Cortex of kidney (tissue), 1 donor: Measurements from ENCODE around the gene CACNA1H.

Source experiments
- DNase-seq: peaks from one replicate; lab custom pipeline; 2025; lab: John Stamatoyannopoulos, UW

The CACNA1H gene

GRCh38 chr16:1152651-1153259 is at the start of gene CACNA1H:
CACNA1H (plus strand) TSS chr16:1153106; CDS start chr16:1153738, 632 bp downstream.
- no peak for DNase-seq

GRCh38 chr16:1103636-1103980 is 49.3 kb upstream of the CACNA1H start:
- no peak for DNase-seq

- no peak for DNase-seq
Measured at GRCh38 chr16:1105888-1106620, 46.9 kb upstream of the CACNA1H start.

- no peak for DNase-seq
Measured at GRCh38 chr16:1106659-1107058, 46.2 kb upstream of the CACNA1H start.

DNA sequence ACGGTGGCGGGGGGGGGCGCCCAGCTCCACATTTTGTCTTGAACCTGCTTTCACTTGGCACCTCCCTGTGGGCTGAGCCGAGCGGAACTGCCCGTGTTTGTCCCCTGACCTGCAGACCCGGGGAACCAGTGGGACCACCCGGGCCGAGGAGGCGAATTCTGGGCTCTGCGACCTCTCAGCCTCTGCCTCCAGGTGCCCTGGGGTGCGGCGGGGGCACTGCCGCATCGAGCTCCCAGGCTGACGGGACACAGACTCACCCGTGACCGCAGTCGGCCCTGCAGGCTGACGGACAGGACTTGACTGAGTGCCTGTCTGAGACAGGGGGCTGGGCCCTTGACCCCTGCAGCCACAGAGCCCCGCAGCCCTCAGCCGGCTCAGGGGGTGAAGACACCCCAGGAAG is 45.8 kb upstream of the CACNA1H start:
- no peak for DNase-seq

DNA sequence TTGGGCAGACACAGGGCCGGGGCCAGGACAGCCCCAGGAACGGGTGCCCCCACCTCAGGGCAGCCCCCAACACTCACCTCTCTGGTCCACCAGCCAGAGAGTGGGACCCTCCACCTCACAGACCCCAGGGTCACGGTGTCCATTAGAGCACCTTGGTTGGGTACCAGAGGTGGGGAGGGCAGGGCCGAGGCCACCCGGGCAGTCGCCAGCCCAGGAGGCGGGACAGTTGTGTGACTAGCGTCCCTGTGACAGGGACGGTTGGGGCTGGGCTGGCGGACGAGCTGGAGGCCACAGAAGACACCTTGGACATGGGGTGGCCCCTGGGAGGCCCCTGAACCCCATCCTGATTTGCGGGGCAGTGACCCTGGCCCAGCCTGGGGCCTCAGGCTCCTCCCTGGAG is 45.2 kb upstream of the CACNA1H start:
- no peak for DNase-seq

DNA sequence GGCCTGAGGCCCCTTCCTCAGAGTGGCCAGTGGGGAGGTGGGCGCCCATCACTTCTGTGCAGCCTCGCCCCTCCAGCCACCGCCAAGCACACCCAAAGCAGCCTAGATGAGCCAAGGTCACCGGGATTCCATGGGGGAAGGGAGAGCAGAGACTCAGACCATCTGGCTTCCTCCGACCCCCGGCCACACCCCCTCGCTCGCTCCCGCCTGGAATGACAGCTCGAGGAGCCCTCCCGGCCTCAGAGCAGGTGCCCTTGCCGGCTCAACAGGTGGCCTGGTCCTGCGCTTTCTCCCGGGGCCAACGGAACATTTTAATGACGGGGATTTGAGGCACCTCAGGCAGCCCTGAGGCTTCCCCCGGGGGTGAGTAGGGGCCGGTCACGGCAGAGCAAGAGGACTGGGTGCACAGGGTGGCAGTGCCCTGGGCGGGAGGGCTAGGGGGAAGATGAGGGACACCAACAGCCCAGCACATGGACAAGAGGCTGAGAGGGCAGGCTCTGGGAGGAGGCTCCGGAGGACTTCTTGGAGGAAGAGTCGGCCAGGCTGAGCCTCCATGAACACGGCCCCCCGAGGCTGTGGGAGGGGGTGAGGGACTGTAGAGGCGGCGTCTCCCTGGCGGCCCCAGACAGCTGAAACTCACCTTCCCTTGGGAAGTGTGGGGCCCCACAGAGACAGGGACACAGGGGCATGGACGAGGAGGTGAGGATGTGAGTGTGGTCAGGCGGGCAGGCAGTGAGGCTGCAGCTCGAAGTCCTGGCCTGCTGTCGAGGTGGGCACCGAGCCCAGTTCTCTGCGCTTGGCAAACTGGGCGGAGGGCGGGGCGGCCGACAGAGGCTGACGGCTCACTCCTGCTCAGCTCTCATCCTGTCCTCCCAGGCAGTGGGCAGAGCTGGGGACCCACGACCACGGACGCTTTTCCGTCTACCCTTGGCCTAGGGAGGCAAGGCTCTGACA is 44.3 kb upstream of the CACNA1H start:
- no peak for DNase-seq

GRCh38 chr16:1109648-1110047 is 43.3 kb upstream of the CACNA1H start:
- DNase-seq: no peak

GRCh38 chr16:1112506-1113184 is 40.3 kb upstream of the CACNA1H start:
- DNase-seq: no peak

DNA sequence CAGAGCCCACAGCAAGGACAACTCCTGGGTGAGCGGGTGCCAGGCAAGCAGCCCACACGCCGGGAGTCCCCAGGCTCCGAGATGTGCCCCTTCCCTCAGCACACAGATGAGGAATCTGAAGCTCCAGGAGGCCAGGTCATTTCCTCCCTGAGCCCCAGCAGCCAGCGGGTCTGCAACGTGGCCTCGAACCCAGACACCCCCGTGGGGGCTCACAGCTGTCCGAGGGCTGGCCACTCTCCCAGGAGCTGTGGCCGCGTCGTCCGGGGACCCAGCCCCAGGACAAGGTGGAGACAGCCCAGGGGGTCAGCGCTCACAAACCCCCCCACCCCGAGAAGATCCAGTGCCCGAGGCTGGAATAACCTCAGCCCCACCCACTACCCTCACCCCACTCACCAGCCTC is 39.4 kb upstream of the CACNA1H start:
- DNase-seq: no peak

DNA sequence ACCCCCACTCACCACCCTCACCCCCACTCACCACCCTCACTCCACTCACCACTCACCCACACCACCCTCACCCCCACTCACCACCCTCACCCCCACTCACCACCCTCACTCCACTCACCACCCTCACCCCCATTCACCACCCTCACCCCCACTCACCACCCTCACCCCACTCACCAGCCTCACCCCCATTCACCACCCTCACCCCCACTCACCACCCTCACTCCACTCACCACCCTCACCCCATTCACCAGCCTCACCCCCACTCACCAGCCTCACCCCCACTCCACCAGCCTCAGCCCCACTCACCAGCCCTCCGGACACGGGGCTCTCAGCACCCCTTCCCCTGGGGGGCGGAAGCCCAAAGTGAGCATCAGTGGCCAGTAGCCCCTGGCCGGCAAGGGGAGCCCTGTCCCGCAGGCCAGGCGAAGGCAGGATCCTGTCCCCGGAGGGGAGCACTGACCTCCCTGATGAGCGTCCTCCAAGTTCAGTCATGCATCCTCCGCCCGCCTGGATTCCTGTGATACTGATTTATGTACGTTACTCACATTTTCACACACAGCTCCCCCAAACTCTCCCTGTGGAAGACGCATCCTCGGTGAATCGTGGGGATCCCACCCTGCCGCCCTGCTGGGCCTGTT is 38.9 kb upstream of the CACNA1H start:
- no peak for DNase-seq

- DNase-seq: no peak
Measured at GRCh38 chr16:1116693-1117077, 36.2 kb upstream of the CACNA1H start.

DNA sequence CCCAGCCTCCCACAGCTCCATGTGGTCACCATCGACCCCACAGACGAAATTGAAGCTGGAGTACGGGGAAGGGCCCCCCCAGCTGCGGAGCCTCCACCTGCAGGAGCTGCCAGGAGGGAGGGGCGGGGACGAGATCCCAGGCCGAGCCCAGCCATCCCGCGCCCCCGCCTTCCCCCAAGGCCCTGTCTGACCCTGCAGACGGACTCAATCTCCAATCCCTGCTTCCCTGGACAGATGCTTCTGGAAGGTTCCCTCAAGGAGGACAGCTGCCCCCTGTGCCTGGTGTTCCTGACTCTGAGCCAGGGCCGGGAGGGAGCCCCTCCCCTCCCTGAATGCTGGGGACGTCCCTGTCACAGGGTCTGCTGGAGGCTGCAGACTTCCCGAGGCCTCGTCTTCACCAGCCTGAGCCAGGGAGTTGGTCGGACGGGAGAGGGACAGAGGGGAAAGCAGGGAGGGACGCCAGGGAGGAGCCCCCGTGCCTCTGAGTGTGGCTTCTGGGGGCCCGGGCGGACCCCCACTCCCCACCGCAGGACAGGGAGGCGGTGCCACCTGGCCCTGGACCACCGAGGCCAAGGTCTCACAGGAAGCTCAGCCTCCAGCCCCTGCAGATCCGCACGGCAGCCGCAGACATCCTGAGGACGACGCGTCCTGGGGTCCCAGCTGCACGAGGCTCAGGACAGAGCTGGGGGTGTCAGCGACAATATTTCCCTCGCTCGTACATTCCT is 35.6 kb upstream of the CACNA1H start:
- no peak for DNase-seq

- DNase-seq: no peak
Measured at GRCh38 chr16:1117926-1118325, 35.0 kb upstream of the CACNA1H start.

- no peak for DNase-seq
Measured at GRCh38 chr16:1119129-1119528, 33.8 kb upstream of the CACNA1H start.

GRCh38 chr16:1119766-1120576 is 32.9 kb upstream of the CACNA1H start:
- no peak for DNase-seq

DNA sequence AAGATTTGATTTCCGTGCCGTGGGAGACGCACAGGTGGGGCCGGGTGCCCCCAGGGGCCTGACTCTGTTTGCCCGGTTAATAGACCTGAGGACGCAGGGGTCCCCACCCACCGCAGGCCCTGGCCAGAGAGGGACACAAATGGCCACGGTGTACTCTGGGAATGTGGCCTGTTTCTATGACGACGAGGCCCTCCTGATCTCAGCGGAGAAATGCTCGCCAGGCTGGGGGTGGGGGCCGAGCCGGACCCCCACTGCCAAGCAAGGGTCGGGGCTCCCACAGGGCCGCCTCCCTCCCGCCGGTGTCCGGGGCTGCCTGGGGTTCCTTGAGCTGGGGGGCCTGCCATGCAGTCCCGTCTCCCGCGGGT is 32.3 kb upstream of the CACNA1H start:
- no peak for DNase-seq

DNA sequence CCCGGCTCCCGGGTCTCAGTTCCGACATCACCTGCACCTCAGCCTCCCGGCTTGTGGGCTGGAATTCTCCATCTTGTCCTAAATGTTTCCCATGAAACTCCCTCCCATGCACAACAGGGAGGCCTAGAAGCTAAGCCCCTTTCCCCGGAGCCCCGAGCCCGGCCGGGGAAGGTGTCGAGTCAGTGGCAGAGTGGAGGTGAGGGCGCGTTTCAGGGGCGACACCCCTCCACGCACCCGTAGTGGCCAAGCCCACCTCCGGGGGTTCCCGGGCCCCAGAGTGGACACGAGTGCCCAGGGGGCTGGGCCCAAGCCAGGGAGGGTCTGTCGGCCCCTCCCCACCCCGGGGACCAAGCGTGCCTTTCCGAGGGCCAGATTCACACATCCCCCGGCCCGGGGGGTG is 31.9 kb upstream of the CACNA1H start:
- DNase-seq: no peak

GRCh38 chr16:1121601-1122397 is 31.1 kb upstream of the CACNA1H start:
- DNase-seq: no peak

- DNase-seq: no peak
Measured at GRCh38 chr16:1122398-1122765, 30.5 kb upstream of the CACNA1H start.
